ENCODE results near the gene SPCS3.
A peak's percentile ranks its signal among the peaks of the same experiment; 100 is the strongest.

Gene SPCS3

GRCh38 chr4:176319704-176320339 lies at the start of gene SPCS3:
Gene SPCS3, plus strand, starts transcription at chr4:176319966. Its CDS starts 111 bp downstream, at chr4:176320077.
- ChIA-PET POLR2A (interaction anchor here (0.6 to 1.1 kb wide), 6 partner anchors 11 to 254 kb away, joined by 3 to 5 read pairs (median 3); partner anchors contain the start of gene WDR17), CTCF (interaction anchor here (1.2 kb wide), 1 partner anchor 12 kb away, joined by 3 read pairs; no protein-coding TSS in a partner anchor)
- peak; percentile 92 for DNase-seq (ENCODE audit: extremely low spot score)
- TF ChIP-seq FOXM1 (IDR thresholded peaks at IDR 0.05; ENCODE audit: borderline replicate concordance): peak; percentile 31; the same call in 1 of the 2 replicates
- TF ChIP-seq LEF1 (IDR thresholded peaks at IDR 0.05; ENCODE audit: borderline replicate concordance): no peak
- no peak for TF ChIP-seq L3MBTL2 (conservative IDR thresholded peaks at IDR 0.05)

- ChIA-PET POLR2A (no interaction called here), CTCF (no interaction called here)
- DNase-seq (ENCODE audit: extremely low spot score): peak; percentile 53
- TF ChIP-seq, protein P1, sequence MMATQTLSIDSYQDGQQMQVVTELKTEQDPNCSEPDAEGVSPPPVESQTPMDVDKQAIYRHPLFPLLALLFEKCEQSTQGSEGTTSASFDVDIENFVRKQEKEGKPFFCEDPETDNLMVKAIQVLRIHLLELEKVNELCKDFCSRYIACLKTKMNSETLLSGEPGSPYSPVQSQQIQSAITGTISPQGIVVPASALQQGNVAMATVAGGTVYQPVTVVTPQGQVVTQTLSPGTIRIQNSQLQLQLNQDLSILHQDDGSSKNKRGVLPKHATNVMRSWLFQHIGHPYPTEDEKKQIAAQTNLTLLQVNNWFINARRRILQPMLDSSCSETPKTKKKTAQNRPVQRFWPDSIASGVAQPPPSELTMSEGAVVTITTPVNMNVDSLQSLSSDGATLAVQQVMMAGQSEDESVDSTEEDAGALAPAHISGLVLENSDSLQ (IDR thresholded peaks at IDR 0.05): peak; percentile 79
- TF ChIP-seq TARDBP (IDR thresholded peaks at IDR 0.05) (no peak), ELF4 (IDR thresholded peaks at IDR 0.05) (no peak), CTBP1 (IDR thresholded peaks at IDR 0.05; ENCODE audit: borderline replicate concordance) (no peak), BHLHE40 (IDR thresholded peaks at IDR 0.05; ENCODE audit: borderline replicate concordance) (no peak)
Measured at GRCh38 chr4:176270669-176271068, 49.1 kb upstream of the SPCS3 start.

GRCh38 chr4:176271749-176272148 lies 48.0 kb upstream of the SPCS3 start:
- TF ChIP-seq TARDBP (IDR thresholded peaks at IDR 0.05): no peak
- no peak for TF ChIP-seq NFRKB (IDR thresholded peaks at IDR 0.05)
- no peak for TF ChIP-seq FOXM1 (IDR thresholded peaks at IDR 0.05; ENCODE audit: borderline replicate concordance)
- TF ChIP-seq HDGF (IDR thresholded peaks at IDR 0.05; ENCODE audit: borderline replicate concordance): no peak
- no peak for TF ChIP-seq BHLHE40 (IDR thresholded peaks at IDR 0.05; ENCODE audit: borderline replicate concordance)
- TF ChIP-seq CTBP1 (IDR thresholded peaks at IDR 0.05; ENCODE audit: borderline replicate concordance): no peak
- TF ChIP-seq ARNT (IDR thresholded peaks at IDR 0.05): no peak
- no peak for TF ChIP-seq FOXA1 (IDR thresholded peaks at IDR 0.05)
- TF ChIP-seq, protein P1 (IDR thresholded peaks at IDR 0.05): no peak
- no peak for TF ChIP-seq L3MBTL2 (conservative IDR thresholded peaks at IDR 0.05)
- TF ChIP-seq ELF4 (IDR thresholded peaks at IDR 0.05): no peak
- TF ChIP-seq SUZ12 (IDR thresholded peaks at IDR 0.05): no peak
- no peak for TF ChIP-seq SP1 (IDR thresholded peaks at IDR 0.05)
- TF ChIP-seq FOXK2 (IDR thresholded peaks at IDR 0.05): no peak
- no peak for TF ChIP-seq LEF1 (IDR thresholded peaks at IDR 0.05; ENCODE audit: borderline replicate concordance)
- TF ChIP-seq ZNF384 (IDR thresholded peaks at IDR 0.05): no peak
- DNase-seq (ENCODE audit: extremely low spot score): no peak
- CTCF ChIA-PET: interaction anchor here (0.7 to 1.9 kb wide), 2 partner anchors 12 to 33 kb away, joined by 5 to 9 read pairs; no protein-coding TSS in a partner anchor
- POLR2A ChIA-PET: no interaction called here

DNA sequence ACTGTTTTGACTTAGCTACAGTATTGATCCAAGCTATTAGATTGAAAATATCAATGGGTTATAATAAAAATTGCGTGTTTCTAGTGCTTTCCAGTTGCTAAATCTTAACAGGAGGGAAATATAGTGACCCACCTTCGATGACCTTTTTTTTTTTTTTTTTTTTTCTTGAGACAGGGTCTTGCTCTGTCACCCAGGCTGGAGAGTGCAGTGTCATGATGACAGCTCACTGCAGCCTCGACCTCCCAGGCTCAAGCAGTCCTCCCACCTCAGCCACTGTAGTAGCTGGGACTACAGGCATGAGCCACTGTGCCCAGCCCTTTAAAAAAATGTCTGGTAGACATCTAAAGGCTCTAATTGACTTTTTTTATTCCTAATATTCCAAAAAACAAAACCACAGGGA lies 47.0 kb upstream of the SPCS3 start:
- TF ChIP-seq NFRKB (IDR thresholded peaks at IDR 0.05) (no peak), SUZ12 (IDR thresholded peaks at IDR 0.05) (no peak), TARDBP (IDR thresholded peaks at IDR 0.05) (no peak), LEF1 (IDR thresholded peaks at IDR 0.05; ENCODE audit: borderline replicate concordance) (no peak), HDGF (IDR thresholded peaks at IDR 0.05; ENCODE audit: borderline replicate concordance) (no peak), ELF4 (IDR thresholded peaks at IDR 0.05) (no peak), ARNT (IDR thresholded peaks at IDR 0.05) (no peak), FOXM1 (IDR thresholded peaks at IDR 0.05; ENCODE audit: borderline replicate concordance) (no peak)
- TF ChIP-seq, protein P1 (IDR thresholded peaks at IDR 0.05): no peak
- no peak for DNase-seq (ENCODE audit: extremely low spot score)
- ChIA-PET POLR2A (no interaction called here), CTCF (interaction anchor here (0.6 to 1.9 kb wide), 2 partner anchors 34 to 77 kb away, joined by 5 to 9 read pairs; partner anchors contain the start of gene SPATA4)

GRCh38 chr4:176273736-176274135 lies 46.0 kb upstream of the SPCS3 start:
- ChIA-PET POLR2A (no interaction called here), CTCF (no interaction called here)
- no peak for TF ChIP-seq NFRKB (IDR thresholded peaks at IDR 0.05)
- TF ChIP-seq LEF1 (IDR thresholded peaks at IDR 0.05; ENCODE audit: borderline replicate concordance): no peak
- TF ChIP-seq BHLHE40 (IDR thresholded peaks at IDR 0.05; ENCODE audit: borderline replicate concordance): no peak
- TF ChIP-seq SP1 (IDR thresholded peaks at IDR 0.05): no peak
- TF ChIP-seq, protein P1 (IDR thresholded peaks at IDR 0.05): no peak
- no peak for DNase-seq (ENCODE audit: extremely low spot score)

DNA sequence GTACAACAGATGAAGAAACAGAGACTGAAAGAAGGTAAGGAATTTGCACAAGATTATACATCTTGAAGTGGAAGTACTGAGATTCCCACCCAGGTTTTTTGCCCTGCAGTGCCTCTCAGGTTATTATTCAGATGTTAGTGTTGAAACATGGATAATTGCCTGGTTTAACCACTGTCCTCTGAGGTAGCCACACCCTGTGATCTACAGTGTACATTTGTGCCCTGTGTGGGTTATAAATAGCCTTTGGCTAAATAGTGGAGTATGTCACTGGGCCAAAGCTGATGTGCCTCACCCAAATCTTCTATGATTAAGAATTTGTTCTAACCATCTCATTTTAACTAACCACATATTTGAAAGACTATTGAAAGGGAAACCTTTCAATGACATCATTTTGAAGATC lies 45.3 kb upstream of the SPCS3 start:
- POLR2A ChIA-PET: no interaction called here
- DNase-seq (ENCODE audit: extremely low spot score): no peak
- TF ChIP-seq FOXA1 (IDR thresholded peaks at IDR 0.05) (no peak), FOXK2 (IDR thresholded peaks at IDR 0.05) (no peak), L3MBTL2 (conservative IDR thresholded peaks at IDR 0.05) (no peak), BHLHE40 (IDR thresholded peaks at IDR 0.05; ENCODE audit: borderline replicate concordance) (no peak), CTBP1 (IDR thresholded peaks at IDR 0.05; ENCODE audit: borderline replicate concordance) (no peak), FOXM1 (IDR thresholded peaks at IDR 0.05; ENCODE audit: borderline replicate concordance) (no peak), ZNF384 (IDR thresholded peaks at IDR 0.05) (no peak), NFRKB (IDR thresholded peaks at IDR 0.05) (no peak), TARDBP (IDR thresholded peaks at IDR 0.05) (no peak), HDGF (IDR thresholded peaks at IDR 0.05; ENCODE audit: borderline replicate concordance) (no peak), ARNT (IDR thresholded peaks at IDR 0.05) (no peak), ELF4 (IDR thresholded peaks at IDR 0.05) (no peak), LEF1 (IDR thresholded peaks at IDR 0.05; ENCODE audit: borderline replicate concordance) (no peak)
- TF ChIP-seq, protein P1 (IDR thresholded peaks at IDR 0.05): no peak
- CTCF ChIA-PET: no interaction called here

All from HEK293T (cell line).